ENCODE results near the gene UQCRQ.

The UQCRQ gene

GRCh38 chr5:132871459-132872284 lies 5.2 kb downstream of the UQCRQ start:
- no peak for DNase-seq

GRCh38 chr5:132872788-132873118 lies 6.3 kb downstream of the UQCRQ start:
- DNase-seq = no peak

GRCh38 chr5:132873119-132873929 lies 6.9 kb downstream of the UQCRQ start, which contains the start of gene LEAP2:
TSS of gene LEAP2 (plus strand) at chr5:132873668. CDS start at chr5:132873695, 27 bp downstream.
- DNase-seq = no peak

GRCh38 chr5:132873930-132874271 lies 7.5 kb downstream of the UQCRQ start:
- no peak for DNase-seq

- no peak for DNase-seq
Measured at GRCh38 chr5:132876020-132876759, 9.7 kb downstream of the UQCRQ start.

GRCh38 chr5:132877466-132877865 lies 11.0 kb downstream of the UQCRQ start:
- no peak for DNase-seq

- DNase-seq = no peak
Measured at GRCh38 chr5:132877938-132878337, 11.5 kb downstream of the UQCRQ start.

- DNase-seq = peak; percentile 27
Measured at GRCh38 chr5:132883261-132883834, 16.9 kb downstream of the UQCRQ start.

- DNase-seq = no peak
Measured at GRCh38 chr5:132884548-132884947, 18.1 kb downstream of the UQCRQ start.

- no peak for DNase-seq
Measured at GRCh38 chr5:132886064-132886823, 19.8 kb downstream of the UQCRQ start.

- no peak for DNase-seq
Measured at GRCh38 chr5:132887283-132887682, 20.8 kb downstream of the UQCRQ start.

GRCh38 chr5:132889501-132889900 lies 23.1 kb downstream of the UQCRQ start:
- no peak for DNase-seq

- no peak for DNase-seq
Measured at GRCh38 chr5:132890817-132891216, 24.4 kb downstream of the UQCRQ start.

- DNase-seq = no peak
Measured at GRCh38 chr5:132895719-132896305, 29.4 kb downstream of the UQCRQ start.

GRCh38 chr5:132896685-132897084 lies 30.2 kb downstream of the UQCRQ start:
- no peak for DNase-seq

- no peak for DNase-seq
Measured at GRCh38 chr5:132898094-132898493, 31.7 kb downstream of the UQCRQ start.

- no peak for DNase-seq
Measured at GRCh38 chr5:132901036-132901435, 34.6 kb downstream of the UQCRQ start.

GRCh38 chr5:132901730-132902129 lies 35.3 kb downstream of the UQCRQ start:
- no peak for DNase-seq

GRCh38 chr5:132905938-132906337 lies 39.5 kb downstream of the UQCRQ start:
- DNase-seq = no peak

GRCh38 chr5:132907161-132907560 lies 40.7 kb downstream of the UQCRQ start:
- DNase-seq = no peak

GRCh38 chr5:132909702-132910101 lies 43.3 kb downstream of the UQCRQ start:
- no peak for DNase-seq

GRCh38 chr5:132915681-132916080 lies 49.2 kb downstream of the UQCRQ start:
- no peak for DNase-seq

All from NCI-H2227 treated with DMSO at 0.1 percent for 48 hours (cell line).